HL-60/S4 treated with retinoic acid at 250 ng/mL for 4 days and 3 days (cell line): ENCODE measurements around the gene RNASE11.

Source experiments
- in situ Hi-C: fragments of 300-500 bp; cut with MboI; formaldehyde crosslinking; loops from 2 replicates; pipeline ENCODE4 v1.7.0; 2022; ENCODE audit warnings: low sequenced_read_pairs

The RNASE11 gene

DNA sequence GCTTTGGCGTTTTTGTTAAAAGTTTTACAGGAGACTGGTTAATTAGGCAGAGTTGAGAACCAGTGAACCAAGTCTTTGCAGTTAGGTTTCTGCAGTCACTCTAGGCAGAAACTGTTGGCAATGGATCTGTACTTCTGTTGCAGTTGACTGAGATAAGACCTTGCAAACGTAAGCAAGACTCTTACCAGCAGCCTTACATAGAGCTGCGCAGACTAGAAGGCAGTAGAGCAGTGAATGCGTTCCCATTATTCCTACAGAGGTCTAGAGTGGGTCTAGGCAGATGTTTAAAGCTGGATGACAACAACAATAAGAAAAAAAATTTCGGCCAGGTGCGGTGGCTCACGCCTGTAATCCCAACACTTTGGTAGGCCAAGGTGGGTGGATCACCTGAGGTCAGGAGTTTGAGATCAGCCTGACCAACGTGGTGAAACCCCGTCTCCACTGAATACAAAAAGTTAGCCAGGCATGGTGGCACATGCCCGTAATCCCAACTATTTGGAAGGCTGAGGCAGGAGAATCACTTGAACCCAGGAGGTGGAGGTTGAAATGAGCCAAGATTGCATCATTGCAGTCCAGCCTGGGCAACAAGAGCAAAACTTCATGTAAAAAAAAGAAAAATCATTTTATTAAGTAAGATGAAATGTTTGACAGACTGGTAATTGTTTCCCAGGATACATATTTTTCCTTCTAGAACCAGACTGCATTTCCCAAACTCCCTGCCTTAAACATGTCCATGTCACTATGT is 39.2 kb downstream of the RNASE11 start:
- in situ Hi-C loops: no loop called here

DNA sequence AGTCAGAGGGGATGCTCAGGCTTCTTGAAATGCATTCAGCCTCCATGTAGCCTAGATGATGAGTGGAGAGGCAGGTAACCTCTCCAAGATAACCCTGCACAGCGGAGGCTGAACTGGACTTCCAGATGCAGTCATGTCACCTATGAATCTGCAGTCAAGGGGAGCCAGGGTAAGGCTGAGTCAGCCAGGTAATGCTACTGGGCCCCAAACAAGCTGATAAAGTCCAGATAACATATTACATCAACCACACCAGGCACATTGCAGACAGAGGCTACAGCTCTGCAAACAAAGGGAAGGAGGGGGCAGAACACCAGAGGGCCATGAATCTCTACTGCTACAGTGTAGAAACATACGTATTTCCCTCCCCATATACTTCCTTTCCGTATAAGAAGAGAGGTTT is 40.9 kb downstream of the RNASE11 start:
- in situ Hi-C loops: no loop called here

DNA sequence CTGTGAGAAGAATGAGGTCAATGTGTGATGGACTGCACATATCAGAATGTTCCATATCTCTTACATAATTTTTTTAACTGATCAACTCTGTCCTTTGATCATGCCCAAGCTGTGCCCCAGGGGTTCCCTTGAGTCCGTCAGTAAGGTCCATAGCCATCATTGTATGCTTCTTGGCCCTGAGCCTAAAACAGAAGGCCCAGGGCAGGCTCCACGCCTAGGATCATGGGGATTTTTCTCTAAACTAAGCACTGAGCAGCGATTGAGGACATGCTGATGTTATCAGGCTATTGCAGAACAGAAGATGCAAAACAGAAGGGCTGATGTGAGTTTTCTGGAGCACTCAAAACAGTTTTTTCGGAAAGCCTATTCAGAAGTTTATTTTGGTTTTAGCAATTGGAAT is 47.9 kb downstream of the RNASE11 start:
- in situ Hi-C loops: no loop called here
